HL-60 (cell line): Measurements from ENCODE around the gene KLF12.

Experiments
- DNase-seq, 2 experiments: peaks; one replicate each; pipeline ENCODE4 v3.0.0-alpha.2; 2010 to 2020; ENCODE audit warnings: low read depth in 1 of 2, low spot score in 1 of 2
- H3K27ac ChIP-seq: fragments of 250-450 bp; sonication (Bioruptor Pico); replicated peaks from 2 replicates; pipeline ENCODE4 v1.5.1; 2020; ENCODE audit warnings: mild to moderate bottlenecking, moderate library complexity
- H3K27me3 ChIP-seq: fragments of 250-450 bp; sonication (Bioruptor Pico); 2 replicates; pipeline ENCODE4 v1.5.1; 2021; ENCODE audit warnings: mild to moderate bottlenecking, moderate library complexity; ENCODE audit not compliant: insufficient read depth, poor library complexity, severe bottlenecking
- H3K4me3 ChIP-seq: replicated peaks from 2 replicates; pipeline ENCODE4 v1.5.1; 2011; ENCODE audit warnings: mild to moderate bottlenecking, control low read depth, low read length; ENCODE audit not compliant: insufficient read depth
- CTCF ChIP-seq: IDR thresholded peaks from one replicate; pipeline ENCODE4 v1.5.1; 2011; ENCODE audit warnings: low read length, control low read depth, inconsistent platforms; ENCODE audit not compliant: insufficient read depth
- GABPA ChIP-seq: IDR thresholded peaks from 2 replicates; pipeline ENCODE4 v1.6.1; 2012; ENCODE audit warnings: low read depth
- POLR2AphosphoS5 ChIP-seq: IDR thresholded peaks from 2 replicates; pipeline ENCODE4 v1.6.1; 2012; ENCODE audit warnings: low read depth
- REST ChIP-seq: IDR thresholded peaks from 2 replicates; pipeline ENCODE4 v1.6.1; 2012; ENCODE audit warnings: low read depth; ENCODE audit not compliant: insufficient replicate concordance
- SPI1 ChIP-seq: IDR thresholded peaks from 2 replicates; pipeline ENCODE4 v1.6.1; 2012; ENCODE audit warnings: low read depth, mild to moderate bottlenecking, borderline replicate concordance

KLF12 gene

DNA sequence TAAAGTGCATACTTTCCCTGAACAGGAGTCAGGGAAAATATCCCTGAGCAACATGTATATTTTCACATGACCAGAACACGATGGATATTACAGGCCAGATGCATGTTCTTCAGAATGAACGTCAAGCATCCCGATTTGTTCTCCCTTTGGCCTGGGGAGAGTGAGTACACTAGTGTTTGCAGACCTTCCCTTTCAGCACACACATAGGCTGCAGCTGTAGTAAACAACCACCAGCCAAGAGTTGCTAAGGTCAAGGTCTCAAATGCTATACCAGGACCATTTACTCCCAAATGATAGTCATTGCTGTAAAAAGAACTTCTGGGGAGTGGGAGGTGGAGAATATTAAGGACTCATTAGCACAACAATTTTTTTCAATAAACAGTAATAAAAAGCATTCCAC is 3.0 kb downstream of the KLF12 start:
- no peak for TF ChIP-seq REST
- no peak for TF ChIP-seq GABPA
- TF ChIP-seq SPI1 = no peak
- TF ChIP-seq CTCF = no peak
- no peak for TF ChIP-seq POLR2AphosphoS5
- H3K27me3 ChIP-seq = peaks cover 22% of the 10 kb centered on the region
- H3K4me3 ChIP-seq = no peak overlapping the region
- H3K27ac ChIP-seq = no peak overlapping the region
- DNase-seq = no peak

DNA sequence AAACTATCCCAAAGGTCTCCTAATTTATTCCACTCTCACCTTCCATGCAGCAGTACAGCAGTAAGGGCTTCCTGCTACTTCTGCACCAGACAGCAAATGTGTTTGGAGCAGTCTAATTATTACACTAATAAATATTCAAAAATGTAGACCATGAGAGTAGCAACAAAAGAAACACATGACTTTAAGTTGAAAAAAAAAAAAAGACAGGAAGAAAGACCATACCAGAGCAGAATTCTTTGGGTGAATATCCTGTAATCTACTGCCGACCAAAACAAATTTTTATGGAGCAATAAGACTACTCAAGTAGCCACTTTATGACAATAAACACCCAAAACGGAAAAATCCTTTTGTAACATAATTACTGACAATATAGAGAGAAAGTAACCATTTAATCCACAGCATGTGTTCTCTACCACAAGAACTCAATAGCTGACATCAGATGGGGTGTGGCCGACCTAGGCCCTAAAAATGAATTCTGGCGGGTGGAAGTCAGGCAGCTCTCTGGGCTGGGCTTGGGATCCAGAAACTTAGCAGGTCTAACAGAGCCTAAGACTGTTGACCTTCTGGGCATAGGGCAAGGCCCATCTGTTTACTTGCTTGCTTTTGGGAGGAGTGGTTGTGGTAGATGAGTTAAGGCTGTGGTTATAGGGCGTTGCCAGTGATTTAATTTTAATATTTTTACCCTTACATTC is 4.6 kb downstream of the KLF12 start:
- no peak overlapping the region for H3K27ac ChIP-seq
- TF ChIP-seq SPI1 (no peak), CTCF (no peak), REST (no peak)
- no peak overlapping the region for H3K4me3 ChIP-seq
- peaks cover 14% of the 10 kb centered on the region for H3K27me3 ChIP-seq
- no peak for DNase-seq

GRCh38 chr13:74128156-74128767 is 5.9 kb downstream of the KLF12 start:
- no peak for DNase-seq
- TF ChIP-seq CTCF (no peak), GABPA (no peak), POLR2AphosphoS5 (no peak), REST (no peak), SPI1 (no peak)
- Histone ChIP-seq H3K27me3 (peaks cover 9% of the 10 kb centered on the region), H3K27ac (no peak overlapping the region), H3K4me3 (no peak overlapping the region)
